Rectal smooth muscle tissue (tissue), 1 donor: ENCODE results near the gene CLRN2.

Source experiments
- H3K27ac ChIP-seq: one replicate; pipeline ENCODE4 v1.7.0; 2013; ENCODE audit warnings: low read depth, low read length, inconsistent platforms
- H3K27me3 ChIP-seq: one replicate; pipeline ENCODE4 v1.7.0; 2013; ENCODE audit warnings: low read length; ENCODE audit not compliant: control insufficient read depth, insufficient read depth
- H3K36me3 ChIP-seq: one replicate; pipeline ENCODE4 v1.7.0; 2013; ENCODE audit warnings: low read length; ENCODE audit not compliant: control insufficient read depth, insufficient read depth
- H3K4me1 ChIP-seq: one replicate; pipeline ENCODE4 v1.7.0; 2013; ENCODE audit warnings: low read length; ENCODE audit not compliant: control insufficient read depth, insufficient read depth
- H3K4me3 ChIP-seq: one replicate; pipeline ENCODE4 v1.7.0; 2013; ENCODE audit warnings: low read length
- H3K9ac ChIP-seq: one replicate; pipeline ENCODE4 v1.7.0; 2013; ENCODE audit warnings: low read length

CLRN2 gene

GRCh38 chr4:17514865-17515264 lies at the start of gene CLRN2:
CLRN2 (plus strand) TSS chr4:17515165; CDS start chr4:17515267, 102 bp downstream.
- no peaks in the 10 kb centered on the region for H3K36me3 ChIP-seq
- H3K4me3 ChIP-seq, result no peak within 1 kb of the TSS
- H3K9ac ChIP-seq, result no peak within 1 kb of the TSS
- H3K27me3 ChIP-seq, result no peaks in the 10 kb centered on the region
- no peak within 1 kb of the TSS for H3K27ac ChIP-seq
- H3K4me1 ChIP-seq, result peaks cover 5% of the 10 kb centered on the region

GRCh38 chr4:17468619-17469221 lies 46.2 kb upstream of the CLRN2 start:
- H3K36me3 ChIP-seq, result no peaks in the 10 kb centered on the region
- H3K9ac ChIP-seq, result no peak overlapping the region
- H3K4me3 ChIP-seq, result no peak overlapping the region
- H3K27ac ChIP-seq, result no peak overlapping the region
- no peaks in the 10 kb centered on the region for H3K27me3 ChIP-seq
- no peaks in the 10 kb centered on the region for H3K4me1 ChIP-seq

GRCh38 chr4:17469931-17470674 lies 44.9 kb upstream of the CLRN2 start:
- no peak overlapping the region for H3K9ac ChIP-seq
- no peaks in the 10 kb centered on the region for H3K4me1 ChIP-seq
- no peaks in the 10 kb centered on the region for H3K36me3 ChIP-seq
- no peaks in the 10 kb centered on the region for H3K27me3 ChIP-seq
- H3K4me3 ChIP-seq, result no peak overlapping the region
- H3K27ac ChIP-seq, result no peak overlapping the region

- Histone ChIP-seq H3K4me3 (no peak overlapping the region), H3K36me3 (peaks cover 2% of the 10 kb centered on the region), H3K9ac (no peak overlapping the region), H3K27ac (no peak overlapping the region), H3K4me1 (no peaks in the 10 kb centered on the region), H3K27me3 (no peaks in the 10 kb centered on the region)
Measured at GRCh38 chr4:17475481-17475880, 39.5 kb upstream of the CLRN2 start.

GRCh38 chr4:17476853-17477252 lies 38.1 kb upstream of the CLRN2 start:
- H3K27ac ChIP-seq, result no peak overlapping the region
- peaks cover 2% of the 10 kb centered on the region for H3K36me3 ChIP-seq
- H3K9ac ChIP-seq, result no peak overlapping the region
- no peak overlapping the region for H3K4me3 ChIP-seq
- H3K27me3 ChIP-seq, result no peaks in the 10 kb centered on the region
- no peaks in the 10 kb centered on the region for H3K4me1 ChIP-seq

- Histone ChIP-seq H3K27ac (no peak overlapping the region), H3K9ac (no peak overlapping the region), H3K27me3 (no peaks in the 10 kb centered on the region), H3K4me3 (no peak overlapping the region), H3K4me1 (no peaks in the 10 kb centered on the region), H3K36me3 (peaks cover 2% of the 10 kb centered on the region)
Measured at GRCh38 chr4:17477774-17478472, 37.0 kb upstream of the CLRN2 start.

GRCh38 chr4:17480210-17480927 lies 34.6 kb upstream of the CLRN2 start:
- no peak overlapping the region for H3K4me3 ChIP-seq
- no peaks in the 10 kb centered on the region for H3K4me1 ChIP-seq
- no peak overlapping the region for H3K27ac ChIP-seq
- H3K9ac ChIP-seq, result no peak overlapping the region
- H3K27me3 ChIP-seq, result no peaks in the 10 kb centered on the region
- peaks cover 10% of the 10 kb centered on the region for H3K36me3 ChIP-seq

- no peak overlapping the region for H3K27ac ChIP-seq
- H3K36me3 ChIP-seq, result peaks cover 10% of the 10 kb centered on the region
- H3K4me1 ChIP-seq, result no peaks in the 10 kb centered on the region
- no peak overlapping the region for H3K4me3 ChIP-seq
- H3K9ac ChIP-seq, result no peak overlapping the region
- no peaks in the 10 kb centered on the region for H3K27me3 ChIP-seq
Measured at GRCh38 chr4:17480955-17481354, 34.0 kb upstream of the CLRN2 start.

- H3K4me1 ChIP-seq, result no peaks in the 10 kb centered on the region
- no peak overlapping the region for H3K9ac ChIP-seq
- H3K36me3 ChIP-seq, result peaks cover 10% of the 10 kb centered on the region
- H3K4me3 ChIP-seq, result no peak overlapping the region
- no peaks in the 10 kb centered on the region for H3K27me3 ChIP-seq
- H3K27ac ChIP-seq, result no peak overlapping the region
Measured at GRCh38 chr4:17482716-17483115, 32.2 kb upstream of the CLRN2 start.

GRCh38 chr4:17489123-17489522 lies 25.8 kb upstream of the CLRN2 start:
- Histone ChIP-seq H3K27me3 (no peaks in the 10 kb centered on the region), H3K36me3 (peaks cover 26% of the 10 kb centered on the region), H3K4me3 (no peak overlapping the region), H3K27ac (no peak overlapping the region), H3K4me1 (peaks cover 4% of the 10 kb centered on the region), H3K9ac (no peak overlapping the region)

- Histone ChIP-seq H3K9ac (no peak overlapping the region), H3K4me1 (peaks cover 4% of the 10 kb centered on the region), H3K36me3 (peaks cover 24% of the 10 kb centered on the region), H3K4me3 (no peak overlapping the region), H3K27me3 (no peaks in the 10 kb centered on the region), H3K27ac (no peak overlapping the region)
Measured at GRCh38 chr4:17489721-17490120, 25.2 kb upstream of the CLRN2 start.

GRCh38 chr4:17490575-17491059 lies 24.3 kb upstream of the CLRN2 start:
- H3K27ac ChIP-seq, result no peak overlapping the region
- H3K27me3 ChIP-seq, result no peaks in the 10 kb centered on the region
- no peak overlapping the region for H3K4me3 ChIP-seq
- peaks cover 19% of the 10 kb centered on the region for H3K36me3 ChIP-seq
- H3K4me1 ChIP-seq, result peaks cover 4% of the 10 kb centered on the region
- H3K9ac ChIP-seq, result no peak overlapping the region
